ENCODE data around the gene NCOA3.

Gene NCOA3

GRCh38 chr20:47610945-47611250, 109.2 kb downstream of the NCOA3 start:
- Histone ChIP-seq H3K4me2 (no peak overlapping the region), H3K79me2 (ENCODE audit: insufficient read depth, low read depth) (no peaks in the 10 kb centered on the region), H3K4me1 (ENCODE audit: low read depth, poor library complexity, severe bottlenecking) (peaks cover 24% of the 10 kb centered on the region), H3K27ac (no peak overlapping the region), H3K27me3 (ENCODE audit: insufficient read depth, low read depth) (no peaks in the 10 kb centered on the region), H3K4me3 (IDR thresholded peaks at IDR 0.05; ENCODE audit: insufficient read depth, low read depth, low read length) (no peak overlapping the region), H2AFZ (ENCODE audit: low read depth) (no peak overlapping the region), H4K20me1 (ENCODE audit: insufficient read depth) (no peaks in the 10 kb centered on the region), H3K9ac (no peak overlapping the region), H3K36me3 (ENCODE audit: insufficient read depth) (no peaks in the 10 kb centered on the region)
- no peak for TF ChIP-seq CTCF (conservative IDR thresholded peaks at IDR 0.05; ENCODE audit: low read depth, low read length)

- Histone ChIP-seq H3K27ac (no peak overlapping the region), H3K4me2 (no peak overlapping the region), H3K4me3 (IDR thresholded peaks at IDR 0.05; ENCODE audit: insufficient read depth, low read depth, low read length) (no peak overlapping the region), H3K27me3 (ENCODE audit: insufficient read depth, low read depth) (no peaks in the 10 kb centered on the region), H3K9ac (no peak overlapping the region), H3K79me2 (ENCODE audit: insufficient read depth, low read depth) (no peaks in the 10 kb centered on the region), H3K4me1 (ENCODE audit: low read depth, poor library complexity, severe bottlenecking) (peaks cover 18% of the 10 kb centered on the region), H3K36me3 (ENCODE audit: insufficient read depth) (no peaks in the 10 kb centered on the region), H2AFZ (ENCODE audit: low read depth) (no peak overlapping the region), H4K20me1 (ENCODE audit: insufficient read depth) (no peaks in the 10 kb centered on the region)
- no peak for TF ChIP-seq CTCF (conservative IDR thresholded peaks at IDR 0.05; ENCODE audit: low read depth, low read length)
Observed at GRCh38 chr20:47611785-47612184, 110.1 kb downstream of the NCOA3 start.

- H3K36me3 ChIP-seq (ENCODE audit: insufficient read depth): no peaks in the 10 kb centered on the region
- H3K27me3 ChIP-seq (ENCODE audit: insufficient read depth, low read depth): no peaks in the 10 kb centered on the region
- no peak overlapping the region for H3K4me2 ChIP-seq
- no peak overlapping the region for H3K9ac ChIP-seq
- H2AFZ ChIP-seq (ENCODE audit: low read depth): no peak overlapping the region
- peaks cover 9% of the 10 kb centered on the region for H3K4me1 ChIP-seq (ENCODE audit: low read depth, poor library complexity, severe bottlenecking)
- no peak overlapping the region for H3K27ac ChIP-seq
- no peaks in the 10 kb centered on the region for H3K79me2 ChIP-seq (ENCODE audit: insufficient read depth, low read depth)
- H4K20me1 ChIP-seq (ENCODE audit: insufficient read depth): no peaks in the 10 kb centered on the region
- no peak for TF ChIP-seq CTCF (conservative IDR thresholded peaks at IDR 0.05; ENCODE audit: low read depth, low read length)
- no peak overlapping the region for H3K4me3 ChIP-seq (IDR thresholded peaks at IDR 0.05; ENCODE audit: insufficient read depth, low read depth, low read length)
Observed at GRCh38 chr20:47612670-47613069, 111.0 kb downstream of the NCOA3 start.

GRCh38 chr20:47614703-47615309, 113.1 kb downstream of the NCOA3 start:
- no peaks in the 10 kb centered on the region for H3K79me2 ChIP-seq (ENCODE audit: insufficient read depth, low read depth)

More at GRCh38 chr20:47614703-47615309, 113.1 kb downstream of the NCOA3 start:
- Histone ChIP-seq H3K4me3 (IDR thresholded peaks at IDR 0.05; ENCODE audit: insufficient read depth, low read depth, low read length) (no peak overlapping the region), H3K4me1 (ENCODE audit: low read depth, poor library complexity, severe bottlenecking) (peaks cover 9% of the 10 kb centered on the region), H3K36me3 (ENCODE audit: insufficient read depth) (no peaks in the 10 kb centered on the region), H3K27ac (no peak overlapping the region), H3K9ac (no peak overlapping the region), H4K20me1 (ENCODE audit: insufficient read depth) (no peaks in the 10 kb centered on the region), H3K27me3 (ENCODE audit: insufficient read depth, low read depth) (no peaks in the 10 kb centered on the region), H2AFZ (ENCODE audit: low read depth) (no peak overlapping the region), H3K4me2 (no peak overlapping the region)
- no peak for TF ChIP-seq CTCF (conservative IDR thresholded peaks at IDR 0.05; ENCODE audit: low read depth, low read length)
